HG03520 (cell line): ENCODE data around the gene EYA2.
"Not testable (repeated sequence)": the region's sequence is repeated elsewhere in the genome, so short reads cannot be mapped to it uniquely, and the experiment has no call there.

Experiments
- ATAC-seq: cut with Tn5 transposase; IDR thresholded peaks from one replicate; pipeline ENCODE4 v1.9.1; 2021; ENCODE audit warnings: mild to moderate bottlenecking, moderate library complexity; ENCODE audit not compliant: unreplicated experiment

Gene EYA2

DNA sequence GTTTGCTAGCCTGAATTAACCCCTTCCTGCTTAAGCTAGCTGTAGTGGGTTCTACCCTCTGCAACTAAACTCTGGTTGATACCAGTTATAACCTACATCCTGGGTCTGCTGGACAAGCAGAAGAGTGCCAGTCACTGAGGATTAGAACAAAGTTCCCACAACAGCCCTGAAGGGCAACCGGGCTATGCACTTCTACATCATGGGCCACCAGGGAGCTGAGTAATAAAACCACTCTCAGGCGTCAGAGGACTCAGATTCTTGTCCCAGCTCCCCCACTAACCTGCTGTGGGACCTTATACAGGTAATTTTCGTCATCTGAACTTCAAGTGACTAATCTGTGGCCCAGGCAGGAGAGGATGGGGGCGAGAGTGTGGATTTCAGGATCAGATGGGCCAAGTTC lies 56.8 kb downstream of the EYA2 start:
- no peak for ATAC-seq

DNA sequence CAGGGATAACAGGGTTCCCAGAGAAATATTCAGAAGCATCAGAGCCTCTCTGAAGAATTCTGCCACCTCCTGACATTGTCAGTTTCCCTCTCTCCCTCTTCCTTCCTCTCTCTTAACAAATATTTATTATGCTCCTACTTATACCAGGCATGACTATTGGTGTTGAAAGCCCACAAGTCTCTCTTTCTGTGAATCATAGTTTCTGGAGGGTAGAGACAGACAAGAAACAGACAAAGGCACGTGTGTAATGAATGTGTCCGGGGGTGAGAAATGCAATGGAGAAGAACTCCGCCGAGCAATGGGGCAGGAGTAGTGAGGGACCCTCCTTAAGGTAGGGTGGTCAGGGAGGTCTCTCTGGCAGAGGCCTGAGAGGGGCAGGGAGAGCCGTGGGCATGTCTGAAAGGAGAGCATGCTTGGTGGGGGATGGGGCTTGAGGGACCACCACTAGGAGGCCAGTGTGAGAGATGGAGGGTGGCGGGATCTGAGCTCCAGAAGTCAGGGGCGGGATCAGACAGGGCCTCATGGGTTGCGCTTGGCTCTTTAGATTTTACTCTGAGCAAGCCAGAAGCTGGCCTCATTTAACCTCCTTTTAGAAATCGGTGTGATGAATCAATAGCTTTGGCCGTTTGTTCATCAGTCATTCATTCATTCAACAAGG lies 57.3 kb downstream of the EYA2 start:
- no peak for ATAC-seq

- ATAC-seq: no peak
Observed at GRCh38 chr20:46953596-46953995, 59.0 kb downstream of the EYA2 start.

- ATAC-seq: no peak
Observed at GRCh38 chr20:46954490-46955038, 59.9 kb downstream of the EYA2 start.

GRCh38 chr20:46955601-46956556 lies 61.2 kb downstream of the EYA2 start:
- no peak for ATAC-seq

DNA sequence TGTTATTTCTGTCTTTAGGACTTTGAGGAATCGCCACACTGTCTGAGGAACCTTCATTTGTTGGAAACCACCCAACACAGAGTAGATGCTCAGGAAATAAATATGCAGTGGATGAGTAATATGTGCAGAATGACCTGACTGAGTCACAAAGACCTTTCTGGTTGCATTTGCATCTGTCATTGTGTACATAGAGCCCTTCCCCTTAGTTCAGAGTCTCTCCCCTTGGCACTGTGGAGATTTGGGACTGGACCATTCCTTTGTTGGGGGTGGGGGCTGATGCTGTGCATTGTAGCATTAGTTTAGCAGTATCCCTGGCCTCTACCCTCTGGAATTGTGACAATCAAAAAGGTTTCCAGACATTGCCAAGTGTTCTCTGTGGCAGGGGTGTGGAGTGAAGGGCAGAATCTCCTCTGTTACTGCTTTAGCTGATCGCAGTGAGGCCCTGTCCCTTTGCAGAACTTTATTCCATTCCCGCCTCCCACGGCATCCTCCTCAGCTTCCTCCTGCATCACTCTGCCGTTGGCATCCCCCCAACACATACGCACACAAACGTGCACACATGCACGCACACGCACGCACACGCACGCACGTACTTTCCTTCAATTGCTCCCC lies 64.5 kb downstream of the EYA2 start:
- no peak for ATAC-seq

GRCh38 chr20:46959821-46960220 lies 65.2 kb downstream of the EYA2 start:
- no peak for ATAC-seq

- ATAC-seq: no peak
Observed at GRCh38 chr20:46960536-46960935, 65.9 kb downstream of the EYA2 start.

- ATAC-seq: not testable (repeated sequence)
Observed at GRCh38 chr20:46961968-46962367, 67.3 kb downstream of the EYA2 start.

DNA sequence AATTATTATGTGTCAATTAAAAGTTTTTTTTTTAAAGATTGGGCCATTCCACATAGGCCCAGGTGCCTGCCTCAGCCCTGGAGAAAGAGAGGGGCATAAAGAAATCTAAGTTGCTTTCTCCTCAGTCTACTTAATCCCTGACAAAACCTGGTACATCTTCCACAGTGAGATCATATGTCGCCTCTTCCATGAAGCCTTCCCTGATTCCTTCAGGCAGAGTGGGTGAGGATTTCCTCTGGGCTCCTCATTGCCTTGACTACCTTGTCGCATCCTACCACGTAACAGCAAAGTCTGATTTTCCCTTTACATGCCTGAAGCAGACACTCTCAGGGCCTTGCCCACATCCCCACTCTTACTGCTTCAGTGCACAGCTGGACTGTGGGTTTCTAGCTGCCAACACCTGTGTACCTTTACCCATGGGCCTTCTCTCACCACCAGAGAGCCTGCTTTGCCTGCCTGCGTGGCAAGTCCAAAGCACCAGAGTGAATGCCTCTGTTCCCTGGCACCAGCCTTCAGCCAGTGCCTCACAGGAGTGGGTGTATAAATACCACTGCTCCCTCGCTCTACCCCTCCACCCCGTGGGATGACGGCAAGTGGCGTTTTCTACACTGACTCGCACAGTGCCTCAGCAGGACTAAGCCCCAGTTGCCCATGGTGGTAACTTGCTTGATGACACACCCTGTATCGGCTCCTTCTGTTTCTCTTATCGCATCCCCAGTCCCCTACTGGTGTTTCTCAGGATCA lies 68.0 kb downstream of the EYA2 start:
- no peak for ATAC-seq

DNA sequence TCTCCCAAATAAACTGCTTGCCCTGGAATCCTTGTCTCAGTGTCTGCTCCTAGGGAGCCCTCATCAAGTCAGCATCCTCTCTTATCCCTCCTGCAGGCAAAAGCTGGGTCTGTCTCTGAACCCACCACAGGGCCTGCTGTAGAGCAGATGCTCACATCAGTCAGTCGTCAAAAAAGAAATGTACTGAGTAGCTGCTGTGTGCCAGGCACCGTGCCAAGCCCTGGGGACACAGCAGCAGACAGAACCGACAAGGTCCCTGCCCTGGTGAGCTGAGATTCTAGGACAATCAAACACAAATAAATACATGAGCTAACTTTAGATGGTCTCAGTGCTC lies 68.5 kb downstream of the EYA2 start:
- no peak for ATAC-seq

DNA sequence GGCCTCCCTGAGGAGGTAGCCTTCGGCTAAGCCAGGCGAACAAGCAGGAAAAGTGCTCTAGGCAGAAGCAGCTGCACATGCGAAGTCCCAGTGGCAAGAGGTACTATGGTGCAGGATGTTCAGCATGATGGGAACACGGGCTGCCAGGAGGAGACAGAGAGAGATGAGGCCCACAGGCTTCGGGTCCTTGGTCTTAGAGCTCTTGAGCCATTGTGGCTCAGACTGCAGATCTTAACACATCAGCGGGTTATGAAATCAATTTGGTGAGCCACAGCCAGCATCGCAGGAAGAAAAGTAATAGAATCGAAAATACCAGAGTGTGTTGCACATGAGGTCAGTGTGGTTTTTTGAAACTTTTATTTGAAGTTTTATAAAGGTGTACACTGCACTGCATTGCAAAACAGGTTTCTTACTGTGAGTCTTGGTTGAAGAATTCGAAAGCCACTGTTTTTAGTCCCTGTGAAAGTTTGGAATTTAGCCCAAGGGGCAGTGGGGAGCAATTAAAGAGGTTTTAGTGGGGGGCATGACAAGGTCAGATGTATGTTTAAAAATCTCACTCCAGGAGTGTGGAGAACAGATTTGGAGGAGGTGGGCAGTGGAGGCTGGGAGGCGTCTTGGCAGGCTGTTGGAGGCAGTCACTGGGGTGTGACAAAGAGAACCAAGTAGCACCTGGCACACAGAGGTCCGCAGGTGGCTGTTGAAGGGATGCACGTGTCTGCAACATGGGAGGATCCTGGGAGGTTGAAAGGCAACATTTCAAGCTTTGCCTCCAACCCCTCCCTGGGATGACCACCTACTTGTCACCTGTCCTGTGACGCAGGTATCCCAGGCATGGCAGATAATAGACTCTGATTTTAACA lies 69.3 kb downstream of the EYA2 start:
- ATAC-seq: no peak

DNA sequence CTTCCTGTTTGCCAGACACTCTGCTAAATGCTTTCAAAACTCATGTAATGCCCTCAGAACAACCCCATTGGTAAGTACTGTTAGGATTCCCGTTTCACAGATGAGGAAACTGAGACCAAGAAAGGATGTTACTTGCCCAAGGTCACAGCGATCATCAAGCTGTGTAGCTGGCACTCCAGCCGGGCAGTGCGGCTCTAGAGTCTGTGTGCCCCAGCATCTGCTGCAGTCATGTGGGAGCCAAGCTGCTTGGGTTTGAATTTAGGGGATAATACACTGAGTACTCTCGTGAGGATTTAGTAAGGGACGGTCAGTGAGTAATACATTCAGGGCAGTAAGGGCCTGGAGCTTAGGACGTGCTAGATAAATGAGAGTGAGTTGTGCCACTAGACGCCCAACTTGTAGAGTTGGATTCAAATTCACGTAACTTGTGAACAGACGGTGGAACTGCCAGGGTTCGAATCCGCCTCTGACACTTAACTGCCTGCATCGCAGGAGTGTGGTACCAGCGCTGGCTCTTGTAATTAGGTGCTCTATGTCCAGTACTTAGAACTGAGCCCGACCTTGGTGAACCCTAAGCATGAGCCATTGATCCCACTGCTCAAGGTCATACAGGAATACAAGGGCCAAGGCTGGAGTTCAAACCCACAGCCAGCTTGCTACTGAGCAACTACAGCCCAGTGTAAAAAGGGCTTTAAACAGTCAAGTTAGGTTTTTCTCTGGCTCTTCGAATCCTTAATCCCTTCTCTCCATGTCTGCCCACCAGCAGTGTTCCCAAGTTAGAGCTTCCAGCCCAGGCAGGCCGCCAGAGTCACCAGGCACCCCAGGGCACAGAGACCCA lies 70.2 kb downstream of the EYA2 start:
- no peak for ATAC-seq

- no peak for ATAC-seq
Observed at GRCh38 chr20:46965477-46965876, 70.8 kb downstream of the EYA2 start.

DNA sequence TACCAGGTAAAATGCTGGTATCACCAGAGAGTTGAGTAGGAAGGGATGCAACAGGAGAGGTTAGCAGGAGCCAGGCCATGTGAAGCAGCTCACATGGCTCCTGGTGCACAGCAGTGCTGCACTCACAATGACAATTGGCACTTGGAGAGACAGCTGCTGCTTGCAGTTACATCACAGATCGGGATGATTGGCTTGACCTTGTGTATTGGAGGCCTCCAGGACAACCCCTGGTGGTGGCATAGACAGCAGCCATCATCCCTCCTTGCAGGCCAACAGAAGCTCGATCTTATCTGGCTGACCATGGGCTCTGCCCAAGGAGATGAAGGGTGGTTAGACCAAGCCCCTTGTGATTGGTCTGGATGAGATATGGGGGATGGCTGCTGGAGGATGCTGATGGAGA lies 73.0 kb downstream of the EYA2 start:
- ATAC-seq: no peak

DNA sequence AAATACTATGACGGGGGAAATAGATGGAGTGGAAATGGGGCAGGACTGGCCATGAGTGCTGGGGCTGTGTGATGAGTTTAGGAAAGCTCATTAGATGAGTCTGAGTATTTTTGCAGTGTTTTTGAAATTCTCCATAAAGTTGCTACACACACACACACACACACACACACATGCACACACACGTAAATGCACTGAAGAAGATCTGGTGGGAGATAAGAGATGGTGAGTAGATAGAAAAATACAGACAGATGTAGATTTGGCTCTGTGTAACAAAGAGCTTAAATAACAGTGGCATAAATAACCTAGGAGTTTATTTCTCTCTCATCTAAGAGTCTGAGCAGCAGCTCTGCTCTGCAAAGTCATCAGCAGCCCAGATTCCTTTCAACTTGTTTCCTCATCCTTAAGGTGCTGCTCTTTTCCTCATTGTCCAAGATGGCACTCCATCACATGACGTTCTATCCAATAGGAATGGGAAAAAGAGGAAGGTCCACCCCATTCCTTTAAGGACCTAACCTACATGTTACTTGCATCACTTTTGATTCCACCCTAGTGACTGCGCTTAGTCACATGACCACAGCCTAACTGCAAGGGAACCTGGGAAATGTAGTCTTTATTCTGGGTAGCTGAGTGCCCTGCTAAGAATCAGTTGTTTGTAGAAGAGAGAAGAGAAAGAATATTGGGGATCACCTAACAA lies 76.4 kb downstream of the EYA2 start:
- ATAC-seq: no peak

- no peak for ATAC-seq
Observed at GRCh38 chr20:46973766-46974165, 79.1 kb downstream of the EYA2 start.

GRCh38 chr20:46974669-46975434 lies 80.2 kb downstream of the EYA2 start:
- ATAC-seq: no peak
